ENCODE data around the gene GAL3ST2.

GRCh38 chr2:241849616-241850543 is 73.3 kb downstream of the GAL3ST2 start:
- TF ChIP-seq CTCF (IDR thresholded peaks at IDR 0.05) (no peak), POLR2A (IDR thresholded peaks at IDR 0.05) (no peak), POLR2AphosphoS5 (IDR thresholded peaks at IDR 0.05) (no peak)
